Measurements from ENCODE around the gene WDTC1.

Gene WDTC1

GRCh38 chr1:27302612-27303011 is 68.2 kb downstream of the WDTC1 start:
- no peak overlapping the region for H3K27ac ChIP-seq (replicated peaks)
- H3K4me3 ChIP-seq (replicated peaks; ENCODE audit: insufficient read depth, low read length): no peak overlapping the region
- H3K27me3 ChIP-seq (ENCODE audit: insufficient read depth, poor library complexity, severe bottlenecking): no peaks in the 10 kb centered on the region
- no peak for DNase-seq (ENCODE audit: low read depth in 1 of 2, low spot score in 1 of 2)
- TF ChIP-seq GABPA (IDR thresholded peaks at IDR 0.05; ENCODE audit: low read depth) (no peak), SPI1 (IDR thresholded peaks at IDR 0.05; ENCODE audit: borderline replicate concordance, low read depth) (no peak), REST (IDR thresholded peaks at IDR 0.05; ENCODE audit: insufficient replicate concordance, low read depth) (no peak), POLR2AphosphoS5 (IDR thresholded peaks at IDR 0.05; ENCODE audit: low read depth) (no peak), CTCF (IDR thresholded peaks at IDR 0.05; ENCODE audit: insufficient read depth, low read length) (no peak)

- Histone ChIP-seq H3K27ac (replicated peaks) (no peak overlapping the region), H3K4me3 (replicated peaks; ENCODE audit: insufficient read depth, low read length) (no peak overlapping the region), H3K27me3 (ENCODE audit: insufficient read depth, poor library complexity, severe bottlenecking) (no peaks in the 10 kb centered on the region)
- no peak for TF ChIP-seq SPI1 (IDR thresholded peaks at IDR 0.05; ENCODE audit: borderline replicate concordance, low read depth)
- TF ChIP-seq CTCF (IDR thresholded peaks at IDR 0.05; ENCODE audit: insufficient read depth, low read length): no peak
- no peak for TF ChIP-seq REST (IDR thresholded peaks at IDR 0.05; ENCODE audit: insufficient replicate concordance, low read depth)
- TF ChIP-seq GABPA (IDR thresholded peaks at IDR 0.05; ENCODE audit: low read depth): no peak
- DNase-seq (ENCODE audit: low read depth in 1 of 2, low spot score in 1 of 2): no peak
These were observed 69.1 kb downstream of the WDTC1 start for GRCh38 chr1:27303509-27303908.

- H3K27ac ChIP-seq (replicated peaks): no peak overlapping the region
- DNase-seq (ENCODE audit: low read depth in 1 of 2, low spot score in 1 of 2): no peak
- H3K27me3 ChIP-seq (ENCODE audit: insufficient read depth, poor library complexity, severe bottlenecking): no peaks in the 10 kb centered on the region
- no peak for TF ChIP-seq SPI1 (IDR thresholded peaks at IDR 0.05; ENCODE audit: borderline replicate concordance, low read depth)
- TF ChIP-seq CTCF (IDR thresholded peaks at IDR 0.05; ENCODE audit: insufficient read depth, low read length): no peak
- TF ChIP-seq GABPA (IDR thresholded peaks at IDR 0.05; ENCODE audit: low read depth): no peak
- TF ChIP-seq REST (IDR thresholded peaks at IDR 0.05; ENCODE audit: insufficient replicate concordance, low read depth): no peak
- no peak for TF ChIP-seq POLR2AphosphoS5 (IDR thresholded peaks at IDR 0.05; ENCODE audit: low read depth)
- no peak overlapping the region for H3K4me3 ChIP-seq (replicated peaks; ENCODE audit: insufficient read depth, low read length)
These were observed 71.6 kb downstream of the WDTC1 start for GRCh38 chr1:27306071-27306470.

Measured in HL-60 (cell line).